Pancreas (tissue), 10 donors: ENCODE data around the gene AGBL1. TPM values are rescaled to one million over a fixed set of nuclear protein-coding genes. Genes with fewer than 3 reads are reported as not detected.

Experiments
- ATAC-seq, 4 donors: fragments of 200-7000 bp; cut with Tn5 transposase; one replicate each; pipeline versions ENCODE4 v1.8.0 to v1.9.1; 2020; ENCODE audit warnings: mild to moderate bottlenecking in 4 of 4, moderate library complexity in 4 of 4
- DNase-seq, 6 donors: peaks; one replicate each; pipeline ENCODE4 v3.0.0-alpha.2; 2020
- FAIRE-seq: peaks from 2 replicates; lab custom pipeline; 2012; peaks lifted over from hg19 to GRCh38; lab: Jason Lieb, UNC
- H3K27ac ChIP-seq, 4 donors: fragments of 200-600 bp; sonication (generic); 1 replicate in 3 of 4; 2 replicates in 1 of 4; pipeline versions ENCODE4 v1.5.0 to v1.8.0; 2020
- H3K27me3 ChIP-seq, 4 donors: fragments of 200-600 bp; one replicate each; pipeline ENCODE4 v1.8.0; 2021
- H3K36me3 ChIP-seq, 3 donors: fragments of 200-600 bp; sonication (generic) in 1 of 3; one replicate each; pipeline versions ENCODE4 v1.5.0 to v1.8.0; 2020 to 2021
- H3K4me1 ChIP-seq, 3 donors: fragments of 200-600 bp; one replicate each; pipeline ENCODE4 v1.8.0; 2021
- H3K4me3 ChIP-seq, 4 donors: fragments of 200-600 bp; sonication (generic) in 2 of 4; one replicate each; pipeline versions ENCODE4 v1.5.0 to v1.8.0; 2020 to 2021
- H3K9me3 ChIP-seq, 4 donors: fragments of 200-600 bp; one replicate each; pipeline ENCODE4 v1.8.0; 2021
- WGBS, 2 donors: extraction: QIAGEN DNeasy Blood & Tissue Kit; methylation state at CpG; one replicate each; pipeline ENCODE4 v1.1.7; 2013; 5-methylcytosine and 5-hydroxymethylcytosine counted together
- intact Hi-C, 3 donors: fragments of 100-400 bp; cut with DNase I; formaldehyde crosslinking; loops; one replicate each; pipeline versions ENCODE4 v1.11.1 to v1.14.2; 2022
- polyA plus RNA-seq, 2 donors: library from polyadenylated mRNA; stranded (reverse); fragments of 200-250 nt; gene quantifications; one replicate each; pipeline ENCODE4 v1.2.3, GENCODE V29; 2013
- total RNA-seq, 6 donors: library from RNA; stranded (reverse); fragmentation: NEBNext Ultra II Directional in 4 of 6; extraction: Animal tissue kit (Norgen Biotek cat#: 25700) in 4 of 6; gene quantifications; one replicate each; pipeline versions ENCODE4 v1.2.1 to v1.2.4, GENCODE V29; 2021 to 2023
- TF ChIP-seq, protein P1 (sequence below), 4 donors: fragments of 200-600 bp; sonication (generic) in 3 of 4; IDR thresholded peaks; one replicate each; pipeline versions ENCODE4 v1.5.0 to v1.8.0; 2021; ENCODE audit warnings: antibody characterized with exemption in 4 of 4
- donor health status: healthy with polysubstance abuse.
- donor health status: DM: no; HTN: no; CAD: no; lungs with moderate emphysema.
- donor health status: DM: no; HTN: no; CAD: no.
- donor health status: control.
- donor health status: control.
- donor health status: Bipolar disorder and iron deficiency.
- donor health status: DM: yes; HTN: yes; CAD: no.
- donor health status: DM: no; HTN: no; CAD: no.
- donor health status: DM: no; HTN: no; CAD: no.
- donor health status: DM: yes; HTN: yes; CAD: no.

The AGBL1 gene
- total and polyA plus RNA-seq, 8 donors, result under 0.01 to 0.06 (median 0.05) TPM; not detected in 5

DNA sequence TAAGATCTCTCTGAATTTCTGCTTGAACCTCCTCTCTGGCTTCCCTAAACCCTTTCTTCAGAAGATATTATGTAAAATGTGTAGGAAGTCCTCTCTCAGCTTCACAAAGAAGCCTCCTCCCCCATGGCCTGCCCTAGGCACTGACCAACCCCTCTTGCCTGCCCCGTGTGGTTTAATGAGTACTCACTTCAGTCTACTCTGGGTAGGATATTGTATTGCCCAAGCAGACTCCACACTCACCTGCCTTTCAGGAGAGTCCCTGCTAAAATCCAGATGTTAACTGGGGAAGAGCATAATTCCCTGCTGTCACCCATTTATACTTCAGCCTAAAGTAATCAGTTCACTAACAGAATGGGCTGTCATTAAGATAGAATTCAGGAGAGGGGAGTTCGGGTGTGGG lies 2.6 kb upstream of the AGBL1 start:
- DNase-seq (no peak), FAIRE-seq (no peak), ATAC-seq (no peak)
- Histone ChIP-seq H3K27ac (no peak overlapping the region), H3K36me3 (no peaks in the 10 kb centered on the region), H3K27me3 (no peaks in the 10 kb centered on the region), H3K4me3 (no peak overlapping the region), H3K4me1 (no peaks in the 10 kb centered on the region), H3K9me3 (no peaks in the 10 kb centered on the region)
- WGBS, 2 donors, result 21 to 24% methylated on average over 2 of the region's 2 CpGs
- intact Hi-C loops, result no loop called here
- TF ChIP-seq, protein P1, sequence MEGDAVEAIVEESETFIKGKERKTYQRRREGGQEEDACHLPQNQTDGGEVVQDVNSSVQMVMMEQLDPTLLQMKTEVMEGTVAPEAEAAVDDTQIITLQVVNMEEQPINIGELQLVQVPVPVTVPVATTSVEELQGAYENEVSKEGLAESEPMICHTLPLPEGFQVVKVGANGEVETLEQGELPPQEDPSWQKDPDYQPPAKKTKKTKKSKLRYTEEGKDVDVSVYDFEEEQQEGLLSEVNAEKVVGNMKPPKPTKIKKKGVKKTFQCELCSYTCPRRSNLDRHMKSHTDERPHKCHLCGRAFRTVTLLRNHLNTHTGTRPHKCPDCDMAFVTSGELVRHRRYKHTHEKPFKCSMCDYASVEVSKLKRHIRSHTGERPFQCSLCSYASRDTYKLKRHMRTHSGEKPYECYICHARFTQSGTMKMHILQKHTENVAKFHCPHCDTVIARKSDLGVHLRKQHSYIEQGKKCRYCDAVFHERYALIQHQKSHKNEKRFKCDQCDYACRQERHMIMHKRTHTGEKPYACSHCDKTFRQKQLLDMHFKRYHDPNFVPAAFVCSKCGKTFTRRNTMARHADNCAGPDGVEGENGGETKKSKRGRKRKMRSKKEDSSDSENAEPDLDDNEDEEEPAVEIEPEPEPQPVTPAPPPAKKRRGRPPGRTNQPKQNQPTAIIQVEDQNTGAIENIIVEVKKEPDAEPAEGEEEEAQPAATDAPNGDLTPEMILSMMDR (IDR thresholded peaks at IDR 0.05), result no peak

DNA sequence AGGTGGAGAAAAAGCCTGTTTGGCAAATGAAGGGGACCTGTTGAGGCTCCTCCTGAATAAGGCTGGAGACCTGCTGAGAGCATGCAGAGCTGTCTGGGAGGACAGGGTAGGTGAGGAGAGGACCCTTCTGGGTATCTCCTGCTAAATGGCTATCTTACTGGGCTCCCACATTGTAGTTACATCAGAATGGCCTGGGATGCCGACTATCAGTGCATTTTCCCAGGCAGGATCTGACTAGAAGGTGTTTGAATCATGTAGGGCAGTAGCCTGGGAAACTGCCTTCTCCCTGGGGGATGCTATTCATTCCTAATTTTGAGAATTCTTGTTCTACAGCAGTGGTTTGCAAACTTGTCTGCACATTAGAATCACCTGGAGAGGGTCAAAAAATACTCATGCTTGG lies 631 bp downstream of the AGBL1 start:
- ATAC-seq (no peak), FAIRE-seq (no peak), DNase-seq (no peak)
- Histone ChIP-seq H3K9me3 (no peaks in the 10 kb centered on the region), H3K4me3 (no peak overlapping the region), H3K27me3 (no peaks in the 10 kb centered on the region), H3K27ac (no peak overlapping the region), H3K4me1 (no peaks in the 10 kb centered on the region), H3K36me3 (no peaks in the 10 kb centered on the region)
- 29 to 35% methylated on average over 1 of the region's 1 CpG for WGBS, 2 donors
- TF ChIP-seq, protein P1 (IDR thresholded peaks at IDR 0.05), result no peak
- intact Hi-C loops, result no loop called here

DNA sequence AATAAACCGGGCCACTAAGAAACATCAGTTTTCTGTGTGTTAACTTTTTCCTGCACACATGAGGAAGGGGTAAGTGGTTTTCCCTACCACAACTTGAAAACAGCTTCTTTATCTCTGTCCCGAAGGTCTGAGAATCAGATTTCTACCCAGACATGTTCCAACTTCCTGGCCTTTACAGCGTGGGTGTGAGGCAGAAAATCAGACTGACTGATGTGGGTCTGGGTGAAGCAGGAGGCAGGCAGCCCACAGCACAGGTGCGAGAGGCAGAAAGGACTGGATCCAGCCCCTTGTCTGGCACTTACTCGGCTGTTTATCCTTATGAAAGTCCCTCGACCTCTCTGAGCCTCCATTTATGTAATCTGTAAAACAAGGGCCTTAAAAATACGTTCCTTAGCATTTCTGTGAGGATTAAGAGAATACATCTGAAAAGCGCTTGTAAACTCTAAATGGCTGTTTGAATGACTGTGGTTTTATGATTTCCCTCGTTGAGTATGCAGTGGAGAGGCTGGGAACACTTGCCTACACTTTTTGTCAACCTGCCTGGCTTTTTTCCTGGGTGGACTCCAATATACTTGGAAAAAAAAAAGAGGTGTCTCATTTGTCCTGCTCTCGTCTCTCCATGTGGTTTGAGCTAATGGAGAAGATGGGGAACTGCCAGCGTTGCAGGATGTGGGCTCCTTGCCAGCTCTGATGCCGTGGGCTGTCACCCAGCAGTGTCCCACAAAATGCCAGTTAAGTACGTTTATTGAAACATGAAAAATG lies 3.1 kb downstream of the AGBL1 start:
- no peak for DNase-seq
- intact Hi-C loops, result no loop called here
- FAIRE-seq, result no peak
- Histone ChIP-seq H3K36me3 (no peaks in the 10 kb centered on the region), H3K4me3 (no peak overlapping the region), H3K27ac (no peak overlapping the region), H3K9me3 (no peaks in the 10 kb centered on the region), H3K4me1 (no peaks in the 10 kb centered on the region), H3K27me3 (no peaks in the 10 kb centered on the region)
- 28 to 40% methylated on average over 13 of the region's 13 CpGs for WGBS, 2 donors
- ATAC-seq, result no peak
- TF ChIP-seq, protein P1 (IDR thresholded peaks at IDR 0.05), result no peak

DNA sequence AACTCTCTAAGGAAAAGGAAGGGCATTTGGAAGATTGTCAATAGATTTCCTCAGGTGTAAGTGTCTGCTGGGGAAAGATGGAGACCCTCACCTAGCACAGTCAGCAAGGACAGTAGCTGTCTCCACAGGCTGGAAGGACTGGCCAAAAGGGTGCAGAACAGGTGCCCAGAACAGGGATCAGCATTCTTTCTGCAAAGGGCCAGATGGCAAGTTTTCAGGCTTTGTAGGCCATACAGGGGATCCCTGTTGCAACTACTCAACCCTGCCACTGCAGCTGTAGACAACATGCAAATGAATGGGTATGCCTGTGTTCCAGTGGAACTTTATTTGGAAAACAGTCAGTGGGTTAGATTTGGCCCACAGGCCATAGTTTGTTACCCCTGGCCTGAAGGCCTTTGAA lies 8.1 kb downstream of the AGBL1 start:
- Histone ChIP-seq H3K4me3 (no peak overlapping the region), H3K27ac (no peak overlapping the region), H3K36me3 (no peaks in the 10 kb centered on the region), H3K4me1 (no peaks in the 10 kb centered on the region), H3K27me3 (no peaks in the 10 kb centered on the region), H3K9me3 (no peaks in the 10 kb centered on the region)
- ATAC-seq (no peak), FAIRE-seq (no peak), DNase-seq (no peak)
- TF ChIP-seq, protein P1 (IDR thresholded peaks at IDR 0.05), result no peak
- intact Hi-C loops, result no loop called here

DNA sequence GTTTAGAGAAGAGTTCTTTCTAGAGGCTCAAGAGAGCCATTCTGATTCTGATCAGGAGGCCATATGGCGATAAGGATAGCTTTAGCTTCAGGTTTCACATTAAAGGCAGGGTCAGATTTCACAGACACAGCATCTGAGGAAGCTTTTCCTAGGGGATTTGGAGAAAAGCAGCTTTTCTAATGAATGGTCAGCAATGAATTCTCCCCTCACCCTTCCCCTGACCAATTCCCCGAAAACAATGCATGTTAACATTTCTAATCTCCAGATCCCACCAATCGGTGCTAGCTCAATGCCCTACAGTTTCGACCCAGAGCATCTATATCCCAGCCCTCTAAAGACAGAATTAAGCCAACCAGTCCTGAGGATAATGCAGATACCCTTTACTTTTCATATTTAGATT lies 9.8 kb downstream of the AGBL1 start:
- WGBS, 2 donors, result 33 to 45% methylated on average over 4 of the region's 4 CpGs

More for the DNA sequence above, 9.8 kb downstream of the AGBL1 start:
- Histone ChIP-seq H3K9me3 (no peaks in the 10 kb centered on the region), H3K4me1 (no peaks in the 10 kb centered on the region), H3K4me3 (no peak overlapping the region), H3K36me3 (no peaks in the 10 kb centered on the region), H3K27me3 (no peaks in the 10 kb centered on the region), H3K27ac (no peak overlapping the region)
- DNase-seq (no peak), FAIRE-seq (no peak), ATAC-seq (no peak)
- intact Hi-C loops, result no loop called here
- TF ChIP-seq, protein P1 (IDR thresholded peaks at IDR 0.05), result no peak
